ENCODE results near the gene POU2AF1. TPM values are rescaled to one million over a fixed set of nuclear protein-coding genes. Genes with fewer than 3 reads are reported as not detected.

POU2AF1 gene
- total RNA-seq, 1 donor from 2014 or later = not detected

GRCh38 chr11:111388842-111389241, 9.8 kb upstream of the POU2AF1 start:
- no peak for FAIRE-seq

GRCh38 chr11:111388420-111388819, 9.3 kb upstream of the POU2AF1 start:
- DNase-seq (ENCODE audit: low spot score in 2 of 2) (no peak), FAIRE-seq (no peak)

More at GRCh38 chr11:111388842-111389241, 9.8 kb upstream of the POU2AF1 start:
- DNase-seq (ENCODE audit: low spot score in 2 of 2) = no peak

- FAIRE-seq = no peak
- DNase-seq (ENCODE audit: low spot score in 2 of 2) = no peak
These were observed 8.3 kb upstream of the POU2AF1 start for GRCh38 chr11:111387363-111387762.

- DNase-seq (ENCODE audit: low spot score in 2 of 2) (no peak), FAIRE-seq (no peak)
These were observed 7.6 kb upstream of the POU2AF1 start for GRCh38 chr11:111386611-111387150.

GRCh38 chr11:111384494-111384893, 5.4 kb upstream of the POU2AF1 start:
- no peak for FAIRE-seq
- no peak for DNase-seq (ENCODE audit: low spot score in 2 of 2)

GRCh38 chr11:111382451-111382850, 3.4 kb upstream of the POU2AF1 start:
- FAIRE-seq (no peak), DNase-seq (ENCODE audit: low spot score in 2 of 2) (no peak)

GRCh38 chr11:111379602-111380136, 594 bp upstream of the POU2AF1 start:
- FAIRE-seq (no peak), DNase-seq (ENCODE audit: low spot score in 2 of 2) (no peak)

GRCh38 chr11:111378185-111378860, 752 bp downstream of the POU2AF1 start:
- no peak for DNase-seq (ENCODE audit: low spot score in 2 of 2)
- no peak for FAIRE-seq

GRCh38 chr11:111376181-111376871, 2.7 kb downstream of the POU2AF1 start:
- DNase-seq (ENCODE audit: low spot score in 2 of 2) (no peak), FAIRE-seq (no peak)

GRCh38 chr11:111373590-111373989, 5.5 kb downstream of the POU2AF1 start:
- no peak for FAIRE-seq
- no peak for DNase-seq (ENCODE audit: low spot score in 2 of 2)

GRCh38 chr11:111372538-111372937, 6.5 kb downstream of the POU2AF1 start:
- FAIRE-seq = no peak
- no peak for DNase-seq (ENCODE audit: low spot score in 2 of 2)

- DNase-seq (ENCODE audit: low spot score in 2 of 2) = no peak
- FAIRE-seq = no peak
These were observed 8.0 kb downstream of the POU2AF1 start for GRCh38 chr11:111370902-111371578.

- DNase-seq (ENCODE audit: low spot score in 2 of 2) (no peak), FAIRE-seq (no peak)
These were observed 8.7 kb downstream of the POU2AF1 start for GRCh38 chr11:111370270-111370901.

- DNase-seq (ENCODE audit: low spot score in 2 of 2) (no peak), FAIRE-seq (no peak)
These were observed 10.9 kb downstream of the POU2AF1 start for GRCh38 chr11:111368285-111368560.

- FAIRE-seq = no peak
- no peak for DNase-seq (ENCODE audit: low spot score in 2 of 2)
These were observed 11.4 kb downstream of the POU2AF1 start for GRCh38 chr11:111367411-111368284.

- DNase-seq (ENCODE audit: low spot score in 2 of 2) (no peak), FAIRE-seq (no peak)
These were observed 12.3 kb downstream of the POU2AF1 start for GRCh38 chr11:111366560-111367410.

GRCh38 chr11:111365722-111366559, 13.1 kb downstream of the POU2AF1 start:
- no peak for FAIRE-seq
- DNase-seq (ENCODE audit: low spot score in 2 of 2) = no peak

GRCh38 chr11:111364503-111364902, 14.6 kb downstream of the POU2AF1 start:
- FAIRE-seq (no peak), DNase-seq (ENCODE audit: low spot score in 2 of 2) (no peak)
